Kidney epithelial cell (primary cell): ENCODE data around the gene LGALS7B. TPM values are rescaled to one million over a fixed set of nuclear protein-coding genes. Genes with fewer than 3 reads are reported as not detected.

ENCODE experiments used
- DNase-seq: peaks from one replicate; pipeline ENCODE4 v3.0.0-alpha.2; 2010; ENCODE audit warnings: low read depth
- H3K27me3 ChIP-seq: 2 replicates; pipeline ENCODE4 v1.6.0; 2011; ENCODE audit warnings: low read length; ENCODE audit not compliant: control insufficient read depth, insufficient read depth
- H3K36me3 ChIP-seq: 2 replicates; pipeline ENCODE4 v1.5.1; 2011; ENCODE audit warnings: low read length; ENCODE audit not compliant: control insufficient read depth, insufficient read depth
- H3K4me3 ChIP-seq: 2 replicates; pipeline ENCODE4 v1.5.1; 2011; ENCODE audit warnings: low read depth, mild to moderate bottlenecking, control low read depth, low read length
- CTCF ChIP-seq: IDR thresholded peaks from 2 replicates; pipeline ENCODE4 v1.5.1; 2011; ENCODE audit warnings: mild to moderate bottlenecking, moderate library complexity, low read length, control low read depth, inconsistent platforms; ENCODE audit not compliant: insufficient read depth, poor library complexity, severe bottlenecking
- total RNA-seq: library from RNA; depleted of rRNA; stranded (reverse); fragments of >200 nt; gene quantifications from 2 replicates; pipeline ENCODE4 v1.2.3, GENCODE V29; 2015

LGALS7B gene
- not detected in 2 replicates for total RNA-seq

- no peak for DNase-seq
- no peak within 1 kb of the TSS for H3K4me3 ChIP-seq
- H3K27me3 ChIP-seq = no peaks in the 10 kb centered on the region
- TF ChIP-seq CTCF = no peak
- H3K36me3 ChIP-seq = no peaks in the 10 kb centered on the region
These were observed at the start of gene LGALS7B for GRCh38 chr19:38788478-38789243. Gene LGALS7B, plus strand, starts transcription at chr19:38789200. Its CDS starts 27 bp downstream, at chr19:38789227.

GRCh38 chr19:38739440-38740256 is 49.4 kb upstream of the LGALS7B start:
- TF ChIP-seq CTCF = no peak
- no peak overlapping the region for H3K4me3 ChIP-seq
- DNase-seq = no peak
- peaks cover 2% of the 10 kb centered on the region for H3K27me3 ChIP-seq
- H3K36me3 ChIP-seq = no peaks in the 10 kb centered on the region

GRCh38 chr19:38740257-38740592 is 48.8 kb upstream of the LGALS7B start:
- no peaks in the 10 kb centered on the region for H3K36me3 ChIP-seq
- H3K27me3 ChIP-seq = peaks cover 2% of the 10 kb centered on the region
- DNase-seq = no peak
- H3K4me3 ChIP-seq = no peak overlapping the region
- TF ChIP-seq CTCF = no peak

- H3K27me3 ChIP-seq = peaks cover 2% of the 10 kb centered on the region
- H3K4me3 ChIP-seq = no peak overlapping the region
- DNase-seq = no peak
- TF ChIP-seq CTCF = no peak
- no peaks in the 10 kb centered on the region for H3K36me3 ChIP-seq
These were observed 48.1 kb upstream of the LGALS7B start for GRCh38 chr19:38740932-38741331.

GRCh38 chr19:38741670-38742069 is 47.3 kb upstream of the LGALS7B start:
- no peak for TF ChIP-seq CTCF
- Histone ChIP-seq H3K27me3 (no peaks in the 10 kb centered on the region), H3K36me3 (no peaks in the 10 kb centered on the region), H3K4me3 (no peak overlapping the region)
- no peak for DNase-seq
